Amniotic stem cell (primary cell): Measurements from ENCODE around the gene UPP1.
"Not testable (repeated sequence)": the region's sequence is repeated elsewhere in the genome, so short reads cannot be mapped to it uniquely, and the experiment has no call there.

Experiments
- DNase-seq: peaks from one replicate; lab custom pipeline; 2025; lab: John Stamatoyannopoulos, UW

Gene UPP1

GRCh38 chr7:48111596-48111995 lies 22.5 kb downstream of the UPP1 start:
- DNase-seq = no peak

GRCh38 chr7:48112401-48113165 lies 23.5 kb downstream of the UPP1 start:
- no peak for DNase-seq

- DNase-seq = no peak
Measured at GRCh38 chr7:48113275-48113674, 24.2 kb downstream of the UPP1 start.

DNA sequence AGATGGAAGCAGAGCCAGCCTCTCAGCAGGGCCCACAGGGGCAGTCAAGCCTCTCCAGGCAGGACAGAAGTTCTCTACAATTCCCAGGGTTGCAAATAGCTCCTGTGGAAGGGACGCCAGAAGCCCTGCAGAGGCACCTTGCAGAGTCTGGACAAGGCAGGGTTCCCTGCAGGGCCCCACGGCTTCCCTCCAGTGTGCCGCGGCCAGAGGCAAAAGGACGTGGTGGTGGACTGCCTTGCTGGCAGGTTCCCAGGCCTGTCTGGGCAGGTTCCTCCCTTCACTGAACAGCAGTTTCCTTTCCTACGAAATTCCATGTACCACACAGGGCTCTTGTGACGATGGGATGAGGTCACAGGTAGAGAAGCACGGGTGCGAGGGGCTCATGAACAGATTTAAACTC lies 25.1 kb downstream of the UPP1 start:
- DNase-seq = no peak

- no peak for DNase-seq
Measured at GRCh38 chr7:48114589-48114988, 25.5 kb downstream of the UPP1 start.

DNA sequence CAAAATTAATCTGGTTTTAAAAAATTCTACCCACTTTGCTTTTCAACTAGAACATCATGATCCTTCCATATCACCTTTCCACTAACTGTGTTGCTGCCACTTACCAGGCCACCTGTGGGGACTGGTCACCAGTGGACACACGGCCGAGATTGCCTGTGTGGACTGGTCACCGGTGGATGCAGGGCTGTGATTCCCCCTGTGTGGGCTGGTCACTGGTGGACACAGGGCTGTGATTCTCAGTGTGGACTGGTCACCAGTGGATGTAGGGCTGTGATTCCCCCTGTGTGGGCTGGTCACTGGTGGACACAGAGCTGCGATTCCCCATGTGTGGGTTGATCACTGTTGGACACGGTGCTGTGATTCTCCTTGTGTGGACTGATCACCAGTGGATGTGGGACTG lies 27.0 kb downstream of the UPP1 start:
- no peak for DNase-seq

GRCh38 chr7:48118041-48118440 lies 29.0 kb downstream of the UPP1 start:
- DNase-seq = no peak

DNA sequence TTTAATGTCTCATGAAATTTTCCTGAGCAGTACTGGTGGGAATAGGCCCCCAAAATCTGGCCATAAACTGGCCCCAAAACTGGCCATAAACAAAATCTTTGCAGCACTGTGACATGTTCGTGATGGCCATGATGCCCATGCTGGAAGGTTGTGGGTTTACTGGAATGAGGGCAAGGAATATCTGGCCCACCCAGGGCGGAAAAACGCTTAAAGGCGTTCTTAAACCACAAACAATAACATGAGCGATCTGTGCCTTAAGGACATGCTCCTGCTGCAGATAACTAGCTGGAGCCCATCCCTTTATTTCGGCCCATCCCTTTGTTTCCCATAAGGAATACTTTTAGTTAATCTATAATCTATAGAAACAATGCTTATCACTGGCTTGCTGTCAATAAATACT lies 31.5 kb downstream of the UPP1 start:
- DNase-seq = not testable (repeated sequence)

DNA sequence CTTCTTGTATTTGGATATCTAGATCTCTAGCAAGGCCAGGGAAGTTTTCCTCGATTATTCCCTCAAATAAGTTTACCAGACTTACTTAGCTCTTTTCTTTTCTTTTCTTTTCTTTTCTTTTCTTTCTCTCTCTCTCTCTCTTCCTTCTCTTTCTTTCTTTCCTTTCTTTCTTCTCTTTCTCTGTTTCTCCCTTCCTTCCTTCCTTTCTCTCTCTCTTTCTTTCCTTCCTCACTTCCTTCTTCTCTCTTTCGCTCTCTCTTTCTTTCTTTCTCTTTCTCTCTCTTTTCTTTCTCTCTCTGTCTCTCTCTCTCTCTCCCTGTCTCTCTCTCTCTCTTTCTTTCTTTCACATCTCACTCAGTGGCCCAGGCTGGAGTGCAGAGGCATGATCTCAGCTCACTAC lies 37.0 kb downstream of the UPP1 start:
- DNase-seq = no peak

DNA sequence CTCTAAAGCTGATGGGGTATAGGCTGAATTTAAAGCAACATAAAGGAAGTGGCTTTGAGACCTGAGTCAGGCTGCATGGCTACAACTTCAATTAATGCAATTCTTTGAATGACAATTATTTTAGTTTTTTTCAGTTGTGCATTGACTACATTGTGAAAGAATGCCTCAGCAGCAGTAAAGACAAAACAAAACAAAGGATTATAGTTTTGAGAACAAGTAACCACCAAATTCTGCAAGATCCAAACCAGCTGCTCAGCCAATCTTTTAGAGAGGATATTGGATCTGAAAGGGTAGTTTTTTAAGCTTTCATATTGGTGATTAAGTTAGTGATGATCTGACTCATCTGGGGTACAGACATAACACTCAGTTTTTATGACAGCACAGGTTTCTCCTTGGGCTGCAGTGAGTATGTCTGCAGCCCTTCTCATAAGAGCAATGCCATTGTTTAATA lies 41.6 kb downstream of the UPP1 start:
- DNase-seq = no peak

GRCh38 chr7:48132792-48133191 lies 43.7 kb downstream of the UPP1 start:
- no peak for DNase-seq

- DNase-seq = no peak
Measured at GRCh38 chr7:48139459-48139858, 50.4 kb downstream of the UPP1 start.

GRCh38 chr7:48140001-48140681 lies 51.1 kb downstream of the UPP1 start:
- no peak for DNase-seq

DNA sequence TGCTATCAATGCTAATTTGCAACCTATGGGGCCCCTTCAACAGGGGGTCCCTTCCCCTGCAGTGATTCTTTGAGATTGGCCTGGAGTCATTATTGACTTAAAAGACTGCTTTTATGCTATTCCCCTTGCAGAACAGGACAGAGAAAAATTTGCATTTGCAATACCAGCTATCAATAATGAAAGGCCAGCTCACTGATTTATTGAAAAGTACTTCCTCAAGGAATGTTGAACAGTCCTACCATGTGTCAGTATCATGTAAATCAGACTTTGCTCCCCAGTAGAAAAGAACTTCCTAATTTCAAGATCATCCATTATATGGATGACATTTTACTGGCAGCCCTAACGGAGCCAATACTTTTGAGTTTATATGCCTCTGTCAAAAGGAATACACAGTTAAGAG lies 52.5 kb downstream of the UPP1 start:
- no peak for DNase-seq

DNA sequence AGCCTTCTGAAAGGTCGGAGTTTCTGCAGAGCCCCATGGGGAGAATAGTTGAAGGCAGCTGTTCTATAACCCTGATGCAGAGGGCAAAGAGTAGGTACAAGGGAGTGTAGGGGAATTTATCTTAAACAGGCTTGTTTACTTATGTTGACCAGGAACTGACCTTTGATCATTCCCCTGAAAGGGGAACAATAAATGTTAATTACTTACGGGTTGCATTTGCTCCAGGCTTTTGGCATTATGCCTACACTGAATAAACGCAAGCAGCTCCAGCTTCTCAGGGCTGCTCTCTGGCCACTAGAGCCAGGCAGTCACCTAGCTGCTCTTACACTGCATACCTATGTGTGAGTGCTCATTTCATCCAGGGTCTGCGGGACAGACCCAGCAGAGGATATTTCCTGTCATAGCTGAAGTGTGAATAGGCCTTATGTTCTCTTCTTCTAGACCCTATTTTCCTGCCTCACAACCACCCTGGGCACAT lies 55.3 kb downstream of the UPP1 start:
- no peak for DNase-seq

GRCh38 chr7:48147078-48147591 lies 58.1 kb downstream of the UPP1 start:
- no peak for DNase-seq

DNA sequence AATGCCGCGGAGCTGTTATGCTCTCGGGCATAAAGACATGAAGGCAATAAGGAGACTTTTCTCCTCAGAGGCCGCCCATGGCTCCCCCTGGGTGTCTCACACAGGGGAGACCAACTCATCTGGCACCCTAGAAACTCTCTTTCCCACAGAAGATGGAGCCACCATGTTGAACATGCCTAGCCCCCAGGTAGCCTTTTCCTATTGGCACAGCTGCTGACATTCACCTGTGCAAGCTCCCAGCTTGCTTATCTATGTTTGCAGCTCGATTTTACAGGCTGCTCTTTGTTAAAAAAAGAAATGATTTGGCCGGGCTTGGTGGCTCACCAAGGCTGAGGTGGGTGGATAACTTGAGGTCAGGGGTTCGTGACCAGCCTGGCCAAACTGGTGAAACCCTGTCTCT lies 58.6 kb downstream of the UPP1 start:
- DNase-seq = not testable (repeated sequence)

- DNase-seq = no peak
Measured at GRCh38 chr7:48148311-48148710, 59.2 kb downstream of the UPP1 start.

DNA sequence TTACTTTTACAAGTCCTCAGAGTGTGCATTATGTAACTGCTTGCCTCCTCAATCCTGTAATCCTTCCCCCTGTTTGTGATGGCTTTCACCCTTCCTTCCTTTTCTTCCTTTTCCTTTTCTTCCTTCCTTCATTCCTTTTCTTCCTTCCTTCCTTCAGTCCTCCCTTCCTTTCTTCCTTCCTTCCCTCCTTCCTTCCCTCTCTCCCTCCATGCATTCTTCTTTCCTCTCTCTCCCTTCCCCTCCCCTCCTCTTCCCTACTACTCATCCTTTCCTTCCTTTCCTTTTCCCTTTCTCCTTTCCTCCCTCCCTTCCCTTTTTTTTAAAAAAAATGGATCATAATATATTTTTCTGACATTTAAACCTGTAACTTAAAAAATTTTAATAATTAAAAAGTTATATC lies 60.0 kb downstream of the UPP1 start:
- DNase-seq = no peak

GRCh38 chr7:48150086-48150485 lies 61.0 kb downstream of the UPP1 start:
- DNase-seq = no peak

GRCh38 chr7:48154792-48155413 lies 65.8 kb downstream of the UPP1 start:
- peak; percentile 49 for DNase-seq
